Sigmoid colon (tissue), 4 donors: ENCODE results near the gene SEC14L5.

ENCODE experiments used
- EP300 ChIP-seq, 4 donors: sonication (generic); formaldehyde crosslinking; IDR thresholded peaks; one replicate each; pipeline ENCODE4 v1.6.1; 2017; ENCODE audit warnings: antibody characterized with exemption in 4 of 4
- POLR2AphosphoS5 ChIP-seq, 4 donors: sonication (generic); formaldehyde crosslinking; IDR thresholded peaks; one replicate each; pipeline ENCODE4 v1.6.1; 2017; ENCODE audit warnings: antibody characterized with exemption in 4 of 4
- TF ChIP-seq, protein P1 (sequence below), 4 experiments: fragments of 450-650 bp in 3 of 4; fragments of 200-600 bp in 1 of 4; IDR thresholded peaks; one replicate each; pipeline ENCODE4 v1.5.1; 2016 to 2019; ENCODE audit warnings: antibody characterized with exemption in 4 of 4, mild to moderate bottlenecking in 3 of 4, moderate library complexity in 2 of 4

DNA sequence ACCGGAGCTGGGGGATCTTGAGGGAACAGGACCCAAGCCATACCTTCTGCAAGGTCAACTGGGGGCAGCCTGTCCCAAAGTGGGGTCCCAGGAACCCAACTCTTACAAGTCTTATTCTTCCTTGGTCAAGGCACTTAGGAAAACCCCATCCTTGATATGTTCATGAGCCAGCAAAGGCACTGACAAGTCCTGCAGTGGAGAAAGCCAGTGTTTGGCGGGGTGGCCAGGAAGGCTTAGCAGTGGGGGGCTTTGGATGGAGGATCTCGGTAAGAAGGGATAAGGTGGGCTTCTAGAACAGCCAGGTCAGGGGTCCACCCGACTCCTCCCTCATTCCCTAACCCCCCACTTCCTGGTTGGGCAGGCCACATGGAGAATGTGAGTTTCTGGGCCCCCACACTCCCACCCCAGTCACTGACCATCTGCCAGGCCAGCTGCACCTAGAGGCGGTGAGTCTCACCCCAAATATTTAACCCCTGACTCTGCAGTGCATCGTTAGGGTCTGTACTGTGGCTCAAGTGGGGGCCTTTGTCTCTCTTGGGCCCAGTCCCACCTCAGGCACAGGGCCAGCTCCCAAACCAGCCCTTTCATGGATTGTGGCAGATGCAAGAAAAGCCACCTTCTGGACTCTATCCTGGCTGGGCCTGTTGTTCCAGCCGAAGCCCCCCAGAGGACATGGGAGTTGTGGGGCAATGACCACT is 43.5 kb upstream of the SEC14L5 start:
- TF ChIP-seq, protein P1, sequence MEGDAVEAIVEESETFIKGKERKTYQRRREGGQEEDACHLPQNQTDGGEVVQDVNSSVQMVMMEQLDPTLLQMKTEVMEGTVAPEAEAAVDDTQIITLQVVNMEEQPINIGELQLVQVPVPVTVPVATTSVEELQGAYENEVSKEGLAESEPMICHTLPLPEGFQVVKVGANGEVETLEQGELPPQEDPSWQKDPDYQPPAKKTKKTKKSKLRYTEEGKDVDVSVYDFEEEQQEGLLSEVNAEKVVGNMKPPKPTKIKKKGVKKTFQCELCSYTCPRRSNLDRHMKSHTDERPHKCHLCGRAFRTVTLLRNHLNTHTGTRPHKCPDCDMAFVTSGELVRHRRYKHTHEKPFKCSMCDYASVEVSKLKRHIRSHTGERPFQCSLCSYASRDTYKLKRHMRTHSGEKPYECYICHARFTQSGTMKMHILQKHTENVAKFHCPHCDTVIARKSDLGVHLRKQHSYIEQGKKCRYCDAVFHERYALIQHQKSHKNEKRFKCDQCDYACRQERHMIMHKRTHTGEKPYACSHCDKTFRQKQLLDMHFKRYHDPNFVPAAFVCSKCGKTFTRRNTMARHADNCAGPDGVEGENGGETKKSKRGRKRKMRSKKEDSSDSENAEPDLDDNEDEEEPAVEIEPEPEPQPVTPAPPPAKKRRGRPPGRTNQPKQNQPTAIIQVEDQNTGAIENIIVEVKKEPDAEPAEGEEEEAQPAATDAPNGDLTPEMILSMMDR (IDR thresholded peaks at IDR 0.05): no peak
- no peak for TF ChIP-seq EP300 (IDR thresholded peaks at IDR 0.05)
- no peak for TF ChIP-seq POLR2AphosphoS5 (IDR thresholded peaks at IDR 0.05)
